Fibroblast of skin of back (primary cell): Measurements from ENCODE around the gene CSF2RB. TPM values are rescaled to one million over a fixed set of nuclear protein-coding genes. Genes with fewer than 3 reads are reported as not detected.

Experiments
- DNase-seq: peaks from one replicate; pipeline ENCODE4 v3.0.0-alpha.2; 2013
- polyA plus RNA-seq, 2 experiments: library from polyadenylated mRNA; unstranded; fragments of 120-200 nt; gene quantifications; one replicate each; pipeline ENCODE4 v1.2.1, GENCODE V29; 2013; ENCODE audit not compliant: insufficient read length in 2 of 2

The CSF2RB gene
- 0.02 TPM for polyA plus RNA-seq (2013, experiment 1 of 2; ENCODE audit: insufficient read length)
- 0.04 TPM for polyA plus RNA-seq (2013, experiment 2 of 2; ENCODE audit: insufficient read length)

DNA sequence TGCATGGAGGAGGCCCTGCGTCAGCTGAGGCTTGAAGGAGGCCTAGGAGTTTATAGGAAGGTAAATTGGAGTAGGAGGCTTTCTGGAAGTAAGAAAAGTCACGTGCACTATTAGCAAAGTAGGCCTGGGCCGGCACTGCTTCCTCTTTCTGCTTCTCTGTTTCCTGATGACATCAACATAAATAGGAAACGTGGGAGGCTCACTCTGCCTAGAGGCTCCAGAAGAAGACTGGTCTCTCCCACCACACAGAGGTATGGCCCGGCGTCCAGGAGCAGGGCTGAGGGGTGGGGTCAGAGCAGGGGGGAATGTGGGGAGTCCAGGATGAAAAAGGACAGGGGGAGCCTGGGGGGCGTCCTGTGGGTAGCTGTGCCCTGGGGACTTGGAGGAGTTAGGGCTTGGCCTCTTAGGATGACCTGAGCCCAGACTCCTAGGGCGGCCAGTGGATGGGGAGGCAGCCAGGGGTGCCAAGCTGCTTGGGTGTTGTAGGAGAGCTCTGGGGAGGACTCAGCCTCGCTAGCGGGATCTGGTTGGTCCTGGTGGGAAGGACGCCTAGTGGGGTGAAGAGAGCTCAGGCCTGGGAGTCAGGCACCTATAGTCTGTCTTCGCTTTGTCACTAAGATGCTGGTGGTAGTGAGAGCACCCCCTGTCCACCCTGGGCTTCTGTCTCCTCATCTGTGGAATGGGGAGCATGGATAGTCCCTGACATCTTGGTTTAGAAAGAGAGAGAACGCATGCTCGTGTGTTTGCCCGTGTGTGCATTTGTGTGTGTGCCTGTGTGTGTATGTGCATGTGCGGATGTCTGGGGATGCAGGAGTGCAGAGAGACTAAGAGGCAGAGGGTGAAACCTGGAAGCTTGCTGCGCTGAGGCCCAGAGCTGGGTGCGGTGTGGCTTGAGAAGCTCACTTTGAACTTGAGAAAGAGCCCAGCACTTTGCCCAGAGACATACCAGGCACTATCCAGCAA lies at the start of gene CSF2RB:
Gene CSF2RB (plus strand): TSS at position 202 of the 963 bp plus-strand sequence. CDS start 8,580 bp downstream, outside the sequence.
- no peak for DNase-seq

DNA sequence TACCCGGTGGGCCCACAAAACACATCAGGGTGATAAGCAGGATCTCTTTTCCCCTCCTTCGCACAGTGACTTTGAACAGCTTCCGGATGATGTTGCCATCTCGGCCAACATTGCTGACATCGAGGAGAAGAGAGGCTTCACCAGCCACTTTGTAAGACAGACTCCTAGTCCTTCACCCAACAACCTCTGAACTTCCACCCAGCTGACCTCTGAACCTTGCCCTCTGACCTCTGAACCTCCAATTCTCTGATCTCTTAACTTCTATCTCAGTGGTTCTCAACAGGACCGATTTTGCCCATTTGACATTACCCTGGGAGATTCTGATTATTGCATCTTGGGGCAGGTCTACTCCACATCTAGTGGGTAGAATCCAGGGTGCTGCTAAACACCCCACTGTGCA lies 49.4 kb upstream of the CSF2RB start:
- no peak for DNase-seq

DNA sequence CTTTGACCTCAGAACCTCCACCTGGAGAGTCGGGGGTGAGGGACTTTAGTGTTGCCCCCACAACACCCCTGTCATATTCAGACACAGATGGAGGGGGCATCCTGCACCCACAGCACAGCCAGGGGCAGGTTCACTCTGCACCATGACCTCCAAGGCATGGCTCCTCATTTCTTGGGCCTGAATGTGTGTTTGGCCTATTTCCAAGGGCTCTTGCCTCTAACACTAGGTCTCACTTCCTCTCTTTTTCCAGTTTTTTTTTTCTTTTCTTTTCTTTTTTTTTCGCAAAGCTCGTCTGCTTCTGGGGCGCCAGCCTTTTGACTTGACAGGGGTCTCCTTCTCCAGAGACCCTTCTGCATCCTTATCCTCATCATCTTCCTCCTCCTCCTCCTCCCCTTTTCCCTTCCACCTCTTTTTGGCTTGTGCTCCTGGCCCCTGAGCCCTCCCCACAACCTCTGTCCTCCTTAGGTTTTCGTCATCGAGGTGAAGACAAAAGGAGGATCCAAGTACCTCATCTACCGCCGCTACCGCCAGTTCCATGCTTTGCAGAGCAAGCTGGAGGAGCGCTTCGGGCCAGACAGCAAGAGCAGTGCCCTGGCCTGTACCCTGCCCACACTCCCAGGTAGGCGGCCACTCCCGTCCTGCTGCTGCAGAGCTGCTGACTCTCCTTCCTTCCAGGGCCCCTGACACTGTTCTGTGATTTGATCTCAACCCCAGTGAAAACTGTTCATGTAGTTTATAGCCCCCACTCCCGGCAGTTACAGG lies 48.8 kb upstream of the CSF2RB start:
- DNase-seq = no peak

GRCh38 chr22:36865346-36865745 lies 48.1 kb upstream of the CSF2RB start:
- no peak for DNase-seq

GRCh38 chr22:36867695-36868094 lies 45.7 kb upstream of the CSF2RB start:
- no peak for DNase-seq

DNA sequence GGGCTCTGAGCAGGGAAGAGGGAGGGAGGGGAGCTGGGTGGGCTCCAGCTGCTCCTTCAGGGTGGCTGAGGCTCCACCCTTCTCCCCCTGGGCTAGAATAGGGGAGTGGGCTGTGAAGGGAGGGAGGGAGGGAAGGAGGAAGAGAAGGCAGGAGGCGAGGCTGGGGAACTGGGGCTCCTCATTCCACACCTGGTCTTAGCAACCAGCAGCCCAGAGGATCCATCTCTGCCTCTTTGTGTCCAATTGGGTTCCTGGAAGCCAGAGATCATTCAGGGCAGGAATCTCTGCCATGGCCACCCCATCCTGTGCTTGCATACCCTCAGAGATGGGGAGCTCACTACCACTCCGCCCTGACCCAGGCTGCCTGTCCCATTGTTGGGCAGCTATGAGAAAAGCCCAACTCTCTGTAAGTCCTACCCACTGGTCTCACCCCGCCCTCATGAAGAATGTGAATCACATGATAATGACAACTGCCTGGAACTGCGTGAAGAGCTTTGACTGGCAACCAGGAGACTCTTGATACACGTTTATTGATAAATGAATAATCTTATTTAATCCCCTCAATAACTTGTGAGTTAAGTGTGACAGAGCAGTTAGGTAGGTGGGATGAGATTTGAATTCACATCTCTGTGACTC lies 44.8 kb upstream of the CSF2RB start:
- no peak for DNase-seq

- no peak for DNase-seq
Observed at GRCh38 chr22:36870250-36870649, 43.2 kb upstream of the CSF2RB start.

- no peak for DNase-seq
Observed at GRCh38 chr22:36871669-36872081, 41.8 kb upstream of the CSF2RB start.

DNA sequence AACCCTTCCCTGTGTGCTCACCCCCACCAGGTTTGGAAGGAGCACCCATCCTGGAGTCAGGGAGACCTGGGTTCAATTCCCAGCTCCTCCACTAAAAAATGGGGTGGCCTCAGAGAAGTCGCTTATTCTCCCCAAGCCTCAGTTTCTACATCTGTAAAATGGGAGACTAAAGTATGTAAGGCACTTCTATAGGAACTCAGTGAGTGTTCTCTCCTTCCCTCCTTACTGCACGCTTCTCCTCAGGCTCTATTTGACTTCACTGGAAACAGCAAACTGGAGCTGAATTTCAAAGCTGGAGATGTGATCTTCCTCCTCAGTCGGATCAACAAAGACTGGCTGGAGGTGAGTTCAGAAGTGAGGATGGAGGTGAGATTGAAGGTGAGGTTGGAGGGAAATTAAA lies 41.3 kb upstream of the CSF2RB start:
- no peak for DNase-seq

DNA sequence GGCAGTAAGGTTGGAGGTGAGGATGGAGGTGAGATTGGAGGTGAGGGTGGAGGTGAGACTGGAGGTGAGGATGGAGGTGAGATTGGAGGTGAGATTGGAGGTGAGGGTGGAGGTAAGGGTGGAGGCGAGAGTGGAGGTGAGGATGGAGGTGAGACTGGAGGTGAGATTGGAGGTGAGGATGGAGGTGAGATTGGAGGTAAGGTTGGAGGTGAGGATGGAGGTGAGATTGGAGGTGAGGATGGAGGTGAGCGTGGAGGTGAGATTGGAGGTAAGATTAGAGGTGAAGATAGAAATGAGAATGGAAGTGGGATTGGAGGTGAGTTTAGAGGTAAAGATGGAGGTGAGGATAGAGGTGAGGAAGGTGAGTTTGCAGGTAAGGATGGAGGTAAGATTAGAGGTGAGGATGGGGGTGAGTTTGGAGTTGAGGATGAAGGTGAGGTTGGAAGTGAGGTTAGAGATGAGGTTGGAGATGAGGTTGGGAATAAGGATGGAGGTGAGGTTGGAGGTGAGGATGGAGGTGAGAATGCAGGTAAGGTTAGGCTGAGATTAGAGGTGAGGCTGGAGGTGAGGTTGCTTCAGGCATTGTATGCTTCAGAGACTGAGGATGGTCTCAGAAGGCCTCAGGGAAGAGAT lies 40.4 kb upstream of the CSF2RB start:
- DNase-seq = no peak

GRCh38 chr22:36873614-36874308 lies 39.7 kb upstream of the CSF2RB start:
- peak; percentile 50 for DNase-seq

DNA sequence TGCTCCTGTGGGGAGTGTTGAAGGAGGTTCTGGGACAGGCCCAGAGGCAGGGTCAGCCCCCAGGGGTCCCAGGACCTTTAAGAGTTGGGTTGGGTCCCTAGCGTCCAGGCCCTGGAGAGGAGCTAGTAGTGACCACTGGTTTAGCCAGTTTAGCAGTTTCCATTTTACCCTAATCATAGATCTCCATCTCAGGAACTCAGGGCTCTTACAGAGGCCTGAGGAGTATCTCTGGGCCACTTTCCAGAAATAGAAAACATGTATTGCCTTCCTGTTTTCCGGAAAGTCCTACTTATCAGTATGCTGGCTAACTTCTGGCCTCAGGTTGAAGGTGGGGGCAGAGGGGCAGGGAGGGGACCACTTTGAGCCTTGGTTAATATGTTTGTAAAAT lies 39.1 kb upstream of the CSF2RB start:
- no peak for DNase-seq

DNA sequence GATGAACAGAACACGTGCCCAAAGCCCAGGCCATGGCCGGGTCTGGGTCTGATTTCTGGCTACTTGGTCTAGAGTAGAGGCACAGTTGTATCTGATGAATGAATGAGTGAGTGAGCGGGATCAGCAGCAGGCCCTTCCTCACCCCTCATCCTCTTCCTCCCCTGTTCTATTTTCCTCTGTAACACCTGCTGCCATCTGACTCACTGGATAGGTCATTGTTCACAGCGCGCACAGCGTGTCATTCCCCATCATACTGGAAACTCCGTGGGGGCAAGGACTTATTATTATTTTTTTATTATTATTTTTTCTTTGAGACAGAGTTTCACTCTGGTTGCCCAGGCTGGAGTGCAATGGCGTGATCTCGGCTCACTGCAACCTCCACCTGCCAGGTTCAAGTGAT lies 38.7 kb upstream of the CSF2RB start:
- no peak for DNase-seq

DNA sequence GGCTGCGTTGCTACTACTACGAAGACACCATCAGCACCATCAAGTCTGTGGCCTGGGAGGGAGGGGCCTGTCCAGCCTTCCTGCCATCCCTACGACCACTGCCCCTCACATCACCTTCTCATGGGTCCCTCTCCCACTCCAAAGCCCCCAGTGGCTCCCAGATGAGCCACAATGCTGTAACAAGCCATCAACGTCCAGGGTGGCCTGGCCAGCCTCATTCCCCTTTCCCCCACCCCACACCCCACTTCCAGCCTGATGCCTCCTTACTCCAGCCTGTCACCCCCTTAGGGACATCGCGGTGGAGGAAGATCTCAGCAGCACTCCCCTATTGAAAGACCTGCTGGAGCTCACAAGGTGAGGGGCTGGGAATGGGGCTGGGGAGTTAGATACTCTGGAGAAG lies 37.7 kb upstream of the CSF2RB start:
- DNase-seq = no peak

DNA sequence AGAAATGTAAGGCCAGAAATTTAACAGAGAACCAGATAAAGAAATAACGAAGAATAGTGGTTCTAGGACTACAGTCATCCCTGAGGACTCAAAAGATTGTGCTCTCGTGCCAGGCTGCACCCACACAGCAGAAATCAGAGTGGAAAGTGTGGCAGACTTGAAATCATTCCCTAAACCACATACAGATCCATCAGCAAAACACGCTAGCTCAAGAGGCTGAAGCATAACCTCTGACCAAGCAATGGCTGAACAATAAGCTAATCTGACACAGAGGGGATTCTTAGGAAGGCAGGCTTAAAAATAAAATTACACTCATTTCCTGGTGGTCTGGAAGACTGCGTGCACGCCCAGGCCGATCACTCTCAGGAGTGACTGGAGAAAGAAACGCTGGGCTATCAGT lies 33.7 kb upstream of the CSF2RB start:
- no peak for DNase-seq

- no peak for DNase-seq
Observed at GRCh38 chr22:36881504-36882245, 31.8 kb upstream of the CSF2RB start.

DNA sequence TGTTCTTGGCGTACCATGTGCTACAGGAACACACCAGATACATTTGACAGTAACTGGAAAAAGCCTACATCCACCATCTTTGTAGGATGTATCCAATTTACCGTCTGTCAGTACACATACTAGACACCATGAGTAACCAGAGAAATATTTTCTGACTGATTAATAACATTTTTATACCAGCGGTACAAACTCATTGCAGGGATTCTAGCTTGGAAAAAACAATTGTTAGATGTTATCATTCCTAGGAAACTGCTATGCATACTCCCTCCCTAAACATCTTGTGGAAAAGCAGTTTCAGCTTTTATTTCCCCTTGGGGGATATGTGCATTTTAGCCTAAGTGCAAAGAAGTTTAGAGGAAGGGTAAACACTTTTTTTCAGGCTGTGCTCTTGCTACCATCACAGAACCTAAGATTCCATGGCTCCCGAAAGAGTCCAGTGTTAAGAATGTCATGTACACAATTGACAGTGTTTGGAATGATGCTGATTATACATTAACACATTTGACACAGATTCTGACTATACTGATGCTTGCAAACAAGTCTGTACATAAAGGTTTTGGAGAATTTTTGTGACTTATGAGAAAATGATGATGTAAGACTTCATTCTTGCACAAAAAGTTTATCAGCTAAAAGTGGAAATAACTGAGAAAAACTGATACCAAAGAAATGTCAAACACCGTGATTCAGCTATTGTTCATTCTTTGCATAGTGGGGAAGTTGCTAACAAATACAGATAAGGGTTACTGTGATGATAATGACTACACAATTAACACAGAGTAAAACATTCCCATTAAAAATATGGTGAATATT lies 28.9 kb upstream of the CSF2RB start:
- DNase-seq = peak; percentile 44

GRCh38 chr22:36885474-36885873 lies 28.0 kb upstream of the CSF2RB start:
- DNase-seq = no peak

GRCh38 chr22:36886016-36886415 lies 27.4 kb upstream of the CSF2RB start:
- no peak for DNase-seq

DNA sequence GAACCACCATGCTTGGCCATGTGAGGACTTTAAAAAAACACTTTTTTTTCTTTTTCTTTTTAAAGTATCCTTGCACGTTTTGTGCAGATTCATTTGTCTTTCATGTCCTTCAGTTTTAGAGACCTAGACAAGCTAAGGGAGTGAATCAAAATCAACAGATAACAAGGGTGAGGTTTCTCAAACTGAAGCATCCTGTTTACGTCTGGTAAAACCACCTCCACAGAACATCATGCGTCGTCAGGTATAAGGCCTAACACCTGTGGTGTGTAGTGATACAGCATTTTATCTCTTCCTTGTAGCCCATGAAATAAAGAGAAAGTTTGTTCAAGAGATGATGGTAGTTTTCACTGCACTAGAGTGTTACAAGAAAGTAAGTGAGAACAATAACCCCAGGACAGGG lies 26.3 kb upstream of the CSF2RB start:
- DNase-seq = no peak
